SJSA1 (cell line): Measurements from ENCODE around the gene LAMP2. TPM values are rescaled to one million over a fixed set of nuclear protein-coding genes. Genes with fewer than 3 reads are reported as not detected.

ENCODE experiments used
- DNase-seq, 2 experiments: peaks; one replicate each; pipeline ENCODE4 v3.0.0-alpha.2; 2015 to 2020; ENCODE audit warnings: low spot score in 2 of 2, low read depth in 1 of 2
- H3K27ac ChIP-seq: fragments of 250-450 bp; sonication (Bioruptor Pico); 2 replicates; pipeline ENCODE4 v1.5.1; 2020; ENCODE audit warnings: mild to moderate bottlenecking, moderate library complexity
- H3K27me3 ChIP-seq: fragments of 250-450 bp; sonication (Bioruptor Pico); replicated peaks from 2 replicates; pipeline ENCODE4 v1.5.1; 2020; ENCODE audit warnings: mild to moderate bottlenecking, moderate library complexity
- H3K36me3 ChIP-seq: fragments of 250-450 bp; sonication (Bioruptor Pico); 2 replicates; pipeline ENCODE4 v1.5.1; 2020; ENCODE audit warnings: mild to moderate bottlenecking
- H3K4me1 ChIP-seq: fragments of 250-450 bp; sonication (Bioruptor Pico); replicated peaks from 2 replicates; pipeline ENCODE4 v1.6.1; 2021; ENCODE audit warnings: mild to moderate bottlenecking
- H3K4me3 ChIP-seq: fragments of 250-450 bp; sonication (Bioruptor Pico); 2 replicates; pipeline ENCODE4 v1.5.1; 2020; ENCODE audit warnings: mild to moderate bottlenecking
- H3K9me3 ChIP-seq: fragments of 250-450 bp; sonication (Bioruptor Pico); replicated peaks from 2 replicates; pipeline ENCODE4 v1.5.1; 2020; ENCODE audit warnings: mild to moderate bottlenecking
- total RNA-seq: library from RNA; depleted of rRNA; stranded (reverse); fragments of >200 nt; shearing (Covaris generic); gene quantifications from 2 replicates; pipeline ENCODE4 v1.2.3, GENCODE V29; 2014

The LAMP2 gene
- total RNA-seq, 1 experiment from 2014 or later = 125 TPM

DNA sequence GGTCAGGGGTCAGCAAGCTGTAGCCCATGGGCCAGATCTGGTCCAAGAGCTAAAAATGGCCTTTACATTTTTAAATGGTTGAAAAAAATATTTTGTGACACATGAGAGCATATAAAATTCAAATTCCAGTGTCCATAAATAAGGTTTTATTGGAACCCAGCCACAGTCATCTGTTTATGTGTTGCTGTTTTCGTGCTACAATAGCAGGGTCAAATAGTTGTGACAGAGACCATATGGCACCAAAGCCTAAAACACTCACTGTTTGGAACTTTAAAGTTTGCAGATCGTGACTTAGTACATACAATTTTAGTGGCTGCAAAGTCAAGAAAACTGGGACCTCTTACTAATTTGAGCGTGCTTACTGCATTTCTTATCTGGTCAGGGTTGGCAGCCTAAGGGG, 29.2 kb downstream of the LAMP2 start:
- no peak for DNase-seq
- H3K9me3 ChIP-seq = no peaks in the 10 kb centered on the region
- no peak overlapping the region for H3K27ac ChIP-seq
- H3K4me3 ChIP-seq = no peak overlapping the region
- no peaks in the 10 kb centered on the region for H3K4me1 ChIP-seq
- H3K27me3 ChIP-seq = no peaks in the 10 kb centered on the region
- peaks cover 17% of the 10 kb centered on the region for H3K36me3 ChIP-seq

DNA sequence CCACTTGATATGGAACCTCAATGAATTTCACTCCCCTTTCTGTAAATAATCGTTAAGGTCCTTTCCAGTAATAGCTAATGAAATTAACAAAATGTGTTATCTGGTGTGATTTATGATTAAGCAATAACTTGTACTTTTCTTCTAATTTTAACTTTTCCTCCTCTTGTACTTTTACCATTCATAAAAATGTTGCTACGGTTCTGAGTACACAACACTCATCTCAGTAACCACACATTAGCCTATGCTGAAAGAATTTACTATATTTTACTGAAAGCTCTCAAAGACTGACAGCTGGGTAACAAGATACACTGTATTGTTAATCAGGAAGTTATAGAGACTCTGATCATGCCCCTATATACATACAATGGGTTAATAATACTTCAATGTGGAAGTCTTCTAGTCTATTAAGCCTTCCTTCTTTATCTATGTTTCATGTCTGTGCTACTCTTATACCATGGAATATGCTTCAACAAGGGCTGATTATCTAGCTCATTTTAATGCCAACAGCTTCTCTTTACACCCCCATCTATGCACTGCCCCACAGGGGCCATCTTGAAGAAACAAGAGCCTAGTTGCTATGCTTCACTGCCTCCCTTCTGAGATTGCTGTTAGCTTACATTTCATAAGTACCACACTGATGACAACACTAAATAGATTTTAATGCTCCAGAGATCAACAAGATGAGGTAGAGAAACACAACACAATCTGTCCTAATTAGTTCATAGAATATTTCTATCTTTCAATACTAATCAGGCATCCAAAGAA, 39.1 kb downstream of the LAMP2 start:
- Histone ChIP-seq H3K27ac (no peak overlapping the region), H3K4me1 (no peaks in the 10 kb centered on the region), H3K36me3 (no peaks in the 10 kb centered on the region), H3K9me3 (no peaks in the 10 kb centered on the region), H3K27me3 (no peaks in the 10 kb centered on the region), H3K4me3 (no peak overlapping the region)
- DNase-seq = no peak

DNA sequence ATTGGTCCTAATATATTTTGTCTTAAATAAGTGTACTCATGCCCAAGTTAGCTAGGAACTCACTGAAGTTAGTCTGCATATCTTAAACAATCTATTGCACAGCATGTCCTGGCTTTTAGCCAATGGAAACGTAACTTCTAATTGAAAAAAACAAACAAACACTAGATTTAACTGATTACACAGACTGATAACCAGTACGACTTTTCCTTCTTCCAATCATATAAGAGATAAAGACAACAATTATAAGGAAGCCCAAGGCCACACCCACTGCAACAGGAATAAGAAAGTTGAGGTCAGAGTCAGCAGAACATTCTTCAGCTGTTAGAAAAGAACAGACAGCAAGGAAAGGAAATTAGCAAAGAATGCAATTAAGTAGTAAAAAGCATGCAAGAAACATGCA, 40.8 kb downstream of the LAMP2 start:
- H3K4me1 ChIP-seq = no peaks in the 10 kb centered on the region
- H3K27ac ChIP-seq = no peak overlapping the region
- no peaks in the 10 kb centered on the region for H3K36me3 ChIP-seq
- H3K27me3 ChIP-seq = no peaks in the 10 kb centered on the region
- H3K9me3 ChIP-seq = no peaks in the 10 kb centered on the region
- no peak overlapping the region for H3K4me3 ChIP-seq
- no peak for DNase-seq

DNA sequence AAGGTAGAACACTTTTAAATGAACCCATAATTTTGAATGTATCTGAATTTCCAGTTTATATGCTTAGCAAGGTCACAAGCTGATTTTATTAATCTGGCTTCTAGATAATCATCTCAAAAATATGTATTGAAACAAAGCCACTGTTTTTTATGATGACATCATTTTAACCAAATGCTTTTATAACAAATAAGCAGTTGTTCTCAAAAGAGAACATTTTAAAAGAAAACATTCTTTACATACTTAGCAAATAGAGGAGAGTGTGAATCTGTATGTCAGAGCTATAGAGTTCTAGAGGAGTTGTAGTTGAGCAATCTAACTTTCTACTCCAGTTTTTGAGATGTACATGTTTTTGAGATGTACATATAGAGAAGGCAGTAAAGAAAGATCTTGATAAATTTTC, 42.5 kb downstream of the LAMP2 start:
- no peak for DNase-seq
- H3K27ac ChIP-seq = no peak overlapping the region
- H3K36me3 ChIP-seq = no peaks in the 10 kb centered on the region
- H3K4me3 ChIP-seq = no peak overlapping the region
- no peaks in the 10 kb centered on the region for H3K4me1 ChIP-seq
- H3K9me3 ChIP-seq = no peaks in the 10 kb centered on the region
- H3K27me3 ChIP-seq = no peaks in the 10 kb centered on the region

DNA sequence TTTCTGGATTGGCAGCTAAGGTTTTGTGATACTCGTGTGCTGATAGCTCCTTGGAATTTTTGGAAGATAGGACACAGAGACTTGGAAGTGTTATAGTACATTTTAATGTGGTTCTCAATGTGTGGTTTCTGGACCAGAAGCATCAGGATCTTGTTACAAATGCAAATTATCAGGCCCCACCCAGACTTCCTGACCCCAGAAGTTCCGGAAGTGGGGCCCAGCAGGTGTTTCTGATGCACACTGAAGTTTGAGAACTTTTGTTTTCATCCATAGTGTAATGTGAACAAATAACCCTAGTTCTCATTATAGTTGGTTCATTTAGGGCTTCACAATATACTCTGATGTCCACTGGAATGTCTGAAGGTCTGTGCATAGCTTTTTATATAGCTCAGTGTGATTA, 49.6 kb downstream of the LAMP2 start:
- H3K9me3 ChIP-seq = no peaks in the 10 kb centered on the region
- no peaks in the 10 kb centered on the region for H3K36me3 ChIP-seq
- no peaks in the 10 kb centered on the region for H3K27me3 ChIP-seq
- no peak for DNase-seq
- no peak overlapping the region for H3K27ac ChIP-seq
- H3K4me3 ChIP-seq = no peak overlapping the region
- H3K4me1 ChIP-seq = no peaks in the 10 kb centered on the region

DNA sequence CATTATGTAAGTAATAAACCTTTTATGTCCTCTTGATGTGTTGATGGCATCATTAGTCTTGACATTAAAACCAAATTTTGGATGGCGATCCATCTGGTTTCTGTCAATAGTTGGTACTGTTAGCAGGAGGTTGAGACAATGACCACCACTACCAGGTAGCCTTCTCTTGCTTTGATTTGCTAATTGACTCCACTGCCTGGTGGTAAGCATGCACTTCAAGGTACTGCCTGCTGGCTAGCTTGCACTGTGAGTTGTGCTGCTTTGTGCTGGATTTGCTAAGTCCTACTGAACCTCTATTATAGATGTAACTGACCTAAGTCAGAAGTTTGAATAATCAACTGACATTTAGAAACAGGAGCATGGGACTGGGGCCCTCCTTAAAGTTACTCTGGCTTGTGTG, 60.9 kb downstream of the LAMP2 start:
- no peak overlapping the region for H3K27ac ChIP-seq
- H3K4me3 ChIP-seq = no peak overlapping the region
- H3K27me3 ChIP-seq = no peaks in the 10 kb centered on the region
- no peaks in the 10 kb centered on the region for H3K36me3 ChIP-seq
- no peaks in the 10 kb centered on the region for H3K9me3 ChIP-seq
- H3K4me1 ChIP-seq = no peaks in the 10 kb centered on the region
- no peak for DNase-seq

DNA sequence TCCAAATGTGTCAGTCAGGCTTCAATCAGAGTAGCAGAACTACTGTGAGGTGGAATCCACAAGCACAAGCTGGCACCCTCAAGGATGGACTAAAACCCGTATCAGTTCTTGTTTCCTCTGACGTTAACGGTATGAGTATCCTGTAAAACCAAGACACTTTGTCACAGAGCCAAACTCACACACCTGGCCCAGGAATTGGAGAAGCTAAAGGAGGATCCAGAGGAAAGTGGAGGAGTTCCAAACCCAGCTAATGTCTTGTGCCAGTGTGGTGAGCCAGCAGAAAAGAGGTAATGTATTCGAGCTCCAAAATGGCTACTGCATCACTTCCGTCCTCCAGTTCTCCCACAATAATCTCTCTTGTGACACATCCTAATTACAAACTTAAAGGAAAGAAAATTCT, 62.5 kb downstream of the LAMP2 start:
- no peak overlapping the region for H3K4me3 ChIP-seq
- H3K27me3 ChIP-seq = no peaks in the 10 kb centered on the region
- no peaks in the 10 kb centered on the region for H3K4me1 ChIP-seq
- no peaks in the 10 kb centered on the region for H3K36me3 ChIP-seq
- H3K9me3 ChIP-seq = no peaks in the 10 kb centered on the region
- no peak for DNase-seq
- no peak overlapping the region for H3K27ac ChIP-seq

DNA sequence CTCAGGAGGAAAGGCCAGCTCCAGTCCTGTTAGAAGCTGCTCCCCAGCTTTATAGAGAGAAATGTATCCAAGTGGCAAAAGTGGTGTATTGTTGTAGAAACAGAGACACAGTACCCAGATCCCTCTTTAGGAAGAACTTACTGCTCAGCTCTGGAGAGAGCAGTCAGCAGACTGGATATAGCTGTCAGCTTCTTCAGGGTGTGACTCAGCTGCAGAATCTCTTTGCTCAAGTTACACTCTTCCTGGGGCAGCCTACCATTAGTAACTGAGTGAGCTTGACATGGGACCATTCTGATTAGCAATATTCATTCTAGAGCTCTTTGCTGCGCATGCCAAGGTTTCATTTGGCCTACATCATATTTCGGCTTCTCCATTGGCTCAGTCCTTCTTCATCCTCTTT, 66.7 kb downstream of the LAMP2 start:
- DNase-seq = no peak
- Histone ChIP-seq H3K36me3 (no peaks in the 10 kb centered on the region), H3K9me3 (no peaks in the 10 kb centered on the region), H3K27ac (no peak overlapping the region), H3K4me1 (no peaks in the 10 kb centered on the region), H3K27me3 (no peaks in the 10 kb centered on the region), H3K4me3 (no peak overlapping the region)

DNA sequence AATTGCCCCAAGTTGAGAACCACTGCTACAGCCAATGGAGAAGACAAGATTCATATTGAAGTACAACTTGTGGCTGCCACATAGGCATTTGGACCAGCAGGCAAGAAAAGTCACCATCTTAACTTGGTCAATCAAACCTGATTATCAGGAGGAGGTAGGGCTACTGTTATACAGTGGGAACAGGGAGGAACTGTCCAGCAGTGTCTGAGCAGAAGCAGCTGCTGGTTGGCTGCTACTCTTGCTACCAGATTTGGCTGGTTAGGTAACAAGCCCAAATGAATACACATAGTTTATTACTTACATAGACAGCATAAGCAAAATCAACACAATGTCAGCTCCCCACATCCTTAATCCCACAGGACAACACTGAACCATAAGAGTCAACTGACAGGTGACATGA, 67.8 kb downstream of the LAMP2 start:
- Histone ChIP-seq H3K36me3 (no peaks in the 10 kb centered on the region), H3K4me3 (no peak overlapping the region), H3K27me3 (no peaks in the 10 kb centered on the region), H3K27ac (no peak overlapping the region), H3K4me1 (no peaks in the 10 kb centered on the region), H3K9me3 (no peaks in the 10 kb centered on the region)
- no peak for DNase-seq

DNA sequence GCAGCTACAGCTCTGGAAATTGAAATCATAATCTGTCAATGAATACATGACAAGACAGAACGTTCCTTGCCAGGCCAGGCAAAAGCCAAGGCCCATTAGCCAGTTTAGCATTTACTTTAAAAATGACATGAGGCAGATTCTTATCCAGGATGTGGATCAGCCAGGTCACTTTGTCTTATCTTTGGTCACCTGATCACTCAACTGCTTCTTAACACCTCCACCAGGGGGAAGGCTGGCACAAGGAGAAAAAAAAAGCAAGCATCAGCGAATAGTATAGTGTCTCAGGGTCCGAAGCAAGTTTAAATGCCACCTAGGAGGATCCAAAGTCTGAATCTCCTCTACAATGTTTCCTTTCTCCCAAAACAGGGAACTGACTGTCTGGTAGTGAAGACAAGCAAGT, 88.4 kb downstream of the LAMP2 start:
- Histone ChIP-seq H3K27me3 (no peaks in the 10 kb centered on the region), H3K36me3 (no peaks in the 10 kb centered on the region), H3K27ac (no peak overlapping the region), H3K4me1 (no peaks in the 10 kb centered on the region), H3K4me3 (no peak overlapping the region), H3K9me3 (no peaks in the 10 kb centered on the region)
- no peak for DNase-seq

DNA sequence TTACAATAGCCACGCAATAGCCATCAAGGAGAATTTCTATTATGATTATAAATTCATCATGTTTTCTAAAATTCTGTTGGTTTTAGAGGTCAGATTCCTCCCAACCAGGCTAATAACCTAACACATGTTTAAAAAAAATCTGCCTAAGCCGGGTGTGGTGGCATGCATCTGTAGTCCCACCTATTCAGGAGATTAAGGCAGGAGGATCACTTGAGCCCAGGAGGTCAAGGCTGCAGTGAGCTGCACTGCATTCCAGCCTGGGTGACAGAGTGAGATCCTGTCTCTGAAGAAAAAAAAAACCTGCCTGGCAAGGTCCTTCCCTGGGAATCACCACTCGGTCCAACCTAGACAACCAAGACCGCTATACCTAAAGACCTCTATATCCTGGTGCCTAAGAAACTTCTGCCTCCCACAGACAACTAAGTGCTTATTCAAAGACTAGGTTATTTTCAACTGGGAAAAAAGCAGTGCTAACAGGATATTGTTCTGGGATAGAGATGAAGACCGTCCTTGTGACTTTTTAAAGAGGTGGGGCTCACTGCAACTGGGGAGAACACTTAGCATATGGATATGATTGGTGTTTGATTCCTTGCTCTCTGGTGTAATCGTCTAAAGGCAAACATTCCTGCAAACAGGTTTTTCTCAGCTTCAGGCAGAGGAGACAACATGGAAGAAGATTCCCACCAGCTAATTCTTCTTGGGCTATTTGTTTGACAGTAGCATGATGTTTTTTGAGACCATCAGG, 89.0 kb downstream of the LAMP2 start:
- Histone ChIP-seq H3K4me1 (no peaks in the 10 kb centered on the region), H3K27me3 (no peaks in the 10 kb centered on the region), H3K9me3 (no peaks in the 10 kb centered on the region), H3K36me3 (no peaks in the 10 kb centered on the region), H3K4me3 (no peak overlapping the region), H3K27ac (no peak overlapping the region)
- no peak for DNase-seq

DNA sequence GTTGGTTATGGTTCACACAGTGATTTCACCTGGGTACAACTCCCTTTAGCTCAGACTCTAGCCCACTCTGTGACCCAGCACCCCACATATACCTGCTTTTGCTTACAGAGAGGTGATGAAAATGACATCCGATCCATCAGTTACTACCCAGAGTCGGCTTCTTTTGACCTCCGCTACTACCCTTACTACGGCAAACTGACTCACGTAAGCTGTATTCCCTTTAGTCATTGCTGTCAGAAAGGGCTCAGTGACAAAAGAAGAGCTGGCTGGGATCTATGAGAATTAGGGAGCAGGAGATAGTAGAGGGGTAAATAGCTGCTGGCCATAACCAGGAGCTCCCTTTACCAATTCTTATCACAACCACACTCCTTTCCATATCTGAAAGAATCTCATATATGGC, 90.5 kb downstream of the LAMP2 start:
- H3K27ac ChIP-seq = no peak overlapping the region
- H3K4me1 ChIP-seq = no peaks in the 10 kb centered on the region
- no peaks in the 10 kb centered on the region for H3K36me3 ChIP-seq
- H3K4me3 ChIP-seq = no peak overlapping the region
- H3K27me3 ChIP-seq = no peaks in the 10 kb centered on the region
- DNase-seq = no peak
- no peaks in the 10 kb centered on the region for H3K9me3 ChIP-seq
